Neural cell (in vitro differentiated cells): ENCODE results near the gene SLC25A21. TPM values are rescaled to one million over a fixed set of nuclear protein-coding genes. Genes with fewer than 3 reads are reported as not detected.
A peak's percentile ranks its signal among the peaks of the same experiment; 100 is the strongest.

Experiments used
- H2AFZ ChIP-seq: fragments of 200-600, 300-800 bp; sonication (generic), shearing (Covaris generic); 2 replicates; pipeline ENCODE4 v1.6.0; 2014; ENCODE audit warnings: low read depth, mild to moderate bottlenecking, antibody characterized with exemption, low read length, moderate library complexity
- H3F3A ChIP-seq: fragments of 200-600 bp; shearing (Covaris generic); 2 replicates; pipeline ENCODE4 v1.6.1; 2016; ENCODE audit warnings: mild to moderate bottlenecking, moderate library complexity, mixed read lengths, antibody characterized with exemption, low read length; ENCODE audit not compliant: insufficient read depth, poor library complexity, severe bottlenecking
- H3K27ac ChIP-seq: fragments of 200-600, 300-800 bp; sonication (generic), shearing (Covaris generic); 2 replicates; pipeline ENCODE4 v1.5.1; 2014; ENCODE audit warnings: mild to moderate bottlenecking, low read length, moderate library complexity
- H3K27me3 ChIP-seq: fragments of 300-800, 200-600 bp; sonication (generic), shearing (Covaris generic); 2 replicates; pipeline ENCODE4 v1.6.0; 2014; ENCODE audit warnings: mild to moderate bottlenecking, low read depth, low read length, moderate library complexity; ENCODE audit not compliant: insufficient read depth
- H3K36me3 ChIP-seq: fragments of 300-800, 200-600 bp; sonication (generic), shearing (Covaris generic); 2 replicates; pipeline ENCODE4 v1.5.1; 2014; ENCODE audit warnings: mild to moderate bottlenecking, antibody characterized with exemption, low read length, moderate library complexity; ENCODE audit not compliant: insufficient read depth
- H3K4me2 ChIP-seq: fragments of 300-800, 200-600 bp; sonication (generic), shearing (Covaris generic); 2 replicates; pipeline ENCODE4 v1.6.0; 2014; ENCODE audit warnings: mild to moderate bottlenecking, low read length
- H3K4me3 ChIP-seq: fragments of 300-800, 200-600 bp; sonication (generic), shearing (Covaris generic); 2 replicates; pipeline ENCODE4 v1.5.1; 2014; ENCODE audit warnings: mild to moderate bottlenecking, low read length, moderate library complexity
- H3K79me2 ChIP-seq: fragments of 200-600 bp; shearing (Covaris generic); replicated peaks from 2 replicates; pipeline ENCODE4 v1.6.0; 2014; ENCODE audit warnings: mild to moderate bottlenecking, low read length, moderate library complexity; ENCODE audit not compliant: insufficient read depth
- H3K9ac ChIP-seq: fragments of 300-800, 200-600 bp; sonication (generic), shearing (Covaris generic); 2 replicates; pipeline ENCODE4 v1.6.1; 2016; ENCODE audit warnings: mild to moderate bottlenecking, low read length, mixed read lengths
- H3K9me2 ChIP-seq: fragments of 200-600 bp; shearing (Covaris generic); 2 replicates; pipeline ENCODE4 v1.6.1; 2016; ENCODE audit warnings: mild to moderate bottlenecking, low read length, mixed read lengths; ENCODE audit not compliant: insufficient read depth
- H3K9me3 ChIP-seq: fragments of 200-600, 300-800 bp; sonication (generic), shearing (Covaris generic); 2 replicates; pipeline ENCODE4 v1.6.1; 2016; ENCODE audit warnings: mild to moderate bottlenecking, mixed run types, low read length, moderate library complexity, mixed read lengths
- H4K20me1 ChIP-seq: fragments of 200-600 bp; shearing (Covaris generic); 2 replicates; pipeline ENCODE4 v1.6.1; 2016; ENCODE audit warnings: mild to moderate bottlenecking, mixed run types; ENCODE audit not compliant: insufficient read depth
- CTCF ChIP-seq: fragments of 450-650 bp; IDR thresholded peaks from 2 replicates; pipeline ENCODE4 v1.5.1; 2014; ENCODE audit warnings: antibody characterized with exemption, mild to moderate bottlenecking, moderate library complexity; ENCODE audit not compliant: poor library complexity, severe bottlenecking
- EZH2 ChIP-seq: fragments of 200-600, 300-800 bp; shearing (Covaris generic), sonication (generic); IDR thresholded peaks from 2 replicates; pipeline ENCODE4 v1.6.1; 2014; ENCODE audit warnings: antibody characterized with exemption, low read length, borderline replicate concordance, mild to moderate bottlenecking; ENCODE audit not compliant: insufficient read depth, poor library complexity, severe bottlenecking
- RAD21 ChIP-seq: fragments of 450-650 bp; conservative IDR thresholded peaks from 2 replicates; pipeline ENCODE4 v1.6.1; 2014; ENCODE audit warnings: antibody characterized with exemption, mild to moderate bottlenecking, moderate library complexity
- REST ChIP-seq: IDR thresholded peaks from 2 replicates; pipeline ENCODE4 v1.6.1; 2012; ENCODE audit warnings: borderline replicate concordance
- SMC3 ChIP-seq: fragments of 450-650 bp; conservative IDR thresholded peaks from 2 replicates; pipeline ENCODE4 v1.6.1; 2014; ENCODE audit warnings: antibody characterized with exemption, mild to moderate bottlenecking, moderate library complexity; ENCODE audit not compliant: poor library complexity
- TAF1 ChIP-seq: IDR thresholded peaks from 2 replicates; pipeline ENCODE4 v1.6.1; 2012; ENCODE audit warnings: low read depth
- polyA plus RNA-seq: library from polyadenylated mRNA; depleted of rRNA; stranded (reverse); fragments of >200 nt; gene quantifications from 2 replicates; pipeline ENCODE4 v1.2.3, GENCODE V29; 2014
- small RNA-seq, 3 experiments: library from RNA; depleted of rRNA; stranded (forward); fragments of <200 nt; gene quantifications; one replicate each; pipeline ENCODE3, GENCODE V24; 2012

The SLC25A21 gene
- polyA plus RNA-seq, 1 donor from 2014 or later: 0.35 TPM

GRCh38 chr14:36646664-36647416 lies 525.6 kb downstream of the SLC25A21 start:
- Histone ChIP-seq H3K9me3 (no peaks in the 10 kb centered on the region), H2AFZ (no peak overlapping the region), H3K4me2 (no peak overlapping the region), H3K9ac (no peak overlapping the region), H3K27me3 (peaks cover 99% of the 10 kb centered on the region), H4K20me1 (no peaks in the 10 kb centered on the region), H3K4me3 (peak overlapping the region; percentile 77), H3K36me3 (no peaks in the 10 kb centered on the region), H3K79me2 (no peaks in the 10 kb centered on the region), H3K9me2 (no peaks in the 10 kb centered on the region), H3F3A (no peaks in the 10 kb centered on the region), H3K27ac (no peak overlapping the region)
- TF ChIP-seq RAD21: peak; percentile 36
- TF ChIP-seq SMC3: peak; percentile 40
- TF ChIP-seq EZH2: no peak
- TF ChIP-seq CTCF: peak; percentile 55

GRCh38 chr14:36633580-36633979 lies 538.8 kb downstream of the SLC25A21 start:
- no peak for TF ChIP-seq TAF1
- TF ChIP-seq REST: no peak
- TF ChIP-seq EZH2: no peak
- Histone ChIP-seq H3K9me3 (no peaks in the 10 kb centered on the region), H3K27me3 (peaks cover 4% of the 10 kb centered on the region)

More at GRCh38 chr14:36633580-36633979, 538.8 kb downstream of the SLC25A21 start:
- Histone ChIP-seq H4K20me1 (no peaks in the 10 kb centered on the region), H3K79me2 (no peaks in the 10 kb centered on the region), H3F3A (no peaks in the 10 kb centered on the region), H3K9ac (no peak overlapping the region), H3K4me2 (no peak overlapping the region), H3K9me2 (no peaks in the 10 kb centered on the region), H3K27ac (no peak overlapping the region), H3K4me3 (no peak overlapping the region), H3K36me3 (no peaks in the 10 kb centered on the region), H2AFZ (no peak overlapping the region)

Small RNA genes lying within 50 kb of the gene (small RNA-seq; reads per million reads assigned to genes)
- 0 reads per million in 3 experiments for gene MIR4503
- gene RNU6-273P: 0 reads per million in 3 experiments

Other genes with a start within 250 kb of the SLC25A21 start
- gene MIPOL1, start 25.3 kb upstream of the SLC25A21 start, polyA plus RNA-seq: 1.3 and 3.2 TPM in 2 replicates